SK-N-SH (cell line): ENCODE measurements around the gene GINS3. TPM values are rescaled to one million over a fixed set of nuclear protein-coding genes. Genes with fewer than 3 reads are reported as not detected.
"Not testable (repeated sequence)": the region's sequence is repeated elsewhere in the genome, so short reads cannot be mapped to it uniquely, and the experiment has no call there.

Source experiments
- CTCF ChIA-PET: fragments of 300-600, 350-600 bp; formaldehyde crosslinking; extraction: SDS; loops from one replicate; lab custom pipeline; 2021; lab: Yijun Ruan, JAX
- POLR2A ChIA-PET: fragments of 350-600 bp; sonication (Branson Sonifier 250); formaldehyde crosslinking; extraction: SDS; loops from one replicate; lab custom pipeline; 2020; ENCODE audit warnings: antibody characterized with exemption, inconsistent platforms; lab: Yijun Ruan, JAX
- DNase-seq: peaks from one replicate; pipeline ENCODE4 v3.0.0; 2012
- H2AFZ ChIP-seq: fragments of 200-600 bp; sonication (generic); 2 replicates; pipeline ENCODE4 v1.8.1; 2016; ENCODE audit warnings: antibody characterized with exemption, mild to moderate bottlenecking, low read depth
- H3F3A ChIP-seq: fragments of 200-600 bp; sonication (generic); replicated peaks from 2 replicates; pipeline ENCODE3; 2016; ENCODE audit warnings: antibody characterized with exemption, mild to moderate bottlenecking; ENCODE audit not compliant: insufficient read depth
- H3K27ac ChIP-seq, 2 experiments: fragments of 200-500 bp in 1 of 2; fragments of 200-600 bp in 1 of 2; sonication (Bioruptor generic) in 1 of 2; sonication (generic), shearing (Covaris generic) in 1 of 2; 2 replicates each; pipeline versions ENCODE4 v1.5.1 to v1.6.1; 2014 to 2016; ENCODE audit warnings: low read depth in 2 of 2, inconsistent platforms in 1 of 2, low read length in 1 of 2, mild to moderate bottlenecking in 1 of 2, mixed read lengths in 1 of 2
- H3K27me3 ChIP-seq: fragments of 200-600 bp; sonication (generic), shearing (Covaris generic); 2 replicates; pipeline ENCODE4 v1.6.1; 2016; ENCODE audit warnings: mixed run types; ENCODE audit not compliant: insufficient read depth
- H3K36me3 ChIP-seq, 2 experiments: fragments of 200-500 bp in 1 of 2; fragments of 200-600 bp in 1 of 2; sonication (Bioruptor generic) in 1 of 2; sonication (generic) in 1 of 2; replicated peaks in 1 of 2; 2 replicates each; pipeline versions ENCODE3 to v1.5.1; 2014 to 2016; ENCODE audit warnings: low read length in 1 of 2, mild to moderate bottlenecking in 1 of 2; ENCODE audit not compliant: insufficient read depth in 2 of 2, control insufficient read depth in 1 of 2
- H3K4me1 ChIP-seq, 2 experiments: fragments of 200-500 bp in 1 of 2; fragments of 200-600 bp in 1 of 2; sonication (Bioruptor generic) in 1 of 2; sonication (generic), shearing (Covaris generic) in 1 of 2; 2 replicates each; pipeline versions ENCODE4 v1.5.1 to v1.6.1; 2014 to 2016; ENCODE audit warnings: low read depth in 1 of 2, low read length in 1 of 2, mixed run types in 1 of 2; ENCODE audit not compliant: insufficient read depth in 2 of 2, control insufficient read depth in 1 of 2
- H3K4me2 ChIP-seq: fragments of 200-600 bp; sonication (generic), shearing (Covaris generic); 2 replicates; pipeline ENCODE4 v1.6.1; 2017; ENCODE audit warnings: mixed run types
- H3K4me3 ChIP-seq, 2 experiments: fragments of 200-500 bp in 1 of 2; fragments of 200-600 bp in 1 of 2; sonication (Bioruptor generic) in 1 of 2; sonication (generic), shearing (Covaris generic) in 1 of 2; 2 replicates each; pipeline versions ENCODE4 v1.5.1 to v1.8.1; 2014 to 2016; ENCODE audit warnings: low read depth in 2 of 2, inconsistent platforms in 1 of 2, low read length in 1 of 2, mild to moderate bottlenecking in 1 of 2, mixed read lengths in 1 of 2, moderate library complexity in 1 of 2
- H3K79me2 ChIP-seq: fragments of 200-600 bp; sonication (generic); 2 replicates; pipeline ENCODE4 v1.8.1; 2017; ENCODE audit warnings: mild to moderate bottlenecking; ENCODE audit not compliant: insufficient read depth
- H3K9ac ChIP-seq: fragments of 200-600 bp; sonication (generic); 2 replicates; pipeline ENCODE4 v1.6.1; 2017; ENCODE audit warnings: mixed run types
- H3K9me2 ChIP-seq: fragments of 200-600 bp; sonication (generic); 2 replicates; pipeline ENCODE4 v1.6.1; 2017; ENCODE audit warnings: mixed run types
- H3K9me3 ChIP-seq: fragments of 200-600 bp; sonication (generic); 2 replicates; pipeline ENCODE4 v1.6.1; 2017; ENCODE audit warnings: mixed run types, mild to moderate bottlenecking, moderate library complexity
- H4K20me1 ChIP-seq: fragments of 200-600 bp; sonication (generic); 2 replicates; pipeline ENCODE4 v1.6.1; 2017; ENCODE audit warnings: mild to moderate bottlenecking, mixed run types; ENCODE audit not compliant: insufficient read depth
- EZH2phosphoT487 ChIP-seq: fragments of 200-600 bp; sonication (generic); IDR thresholded peaks from 2 replicates; pipeline ENCODE4 v1.6.1; 2017; ENCODE audit warnings: low read depth, mixed run types, mild to moderate bottlenecking, antibody characterized with exemption, moderate library complexity, borderline replicate concordance
- FOXJ3 ChIP-seq: sonication (generic); formaldehyde crosslinking; IDR thresholded peaks from 2 replicates; pipeline ENCODE4 v1.5.1; 2020; ENCODE audit warnings: mild to moderate bottlenecking, missing genetic modification reagents
- JUND ChIP-seq: IDR thresholded peaks from 2 replicates; pipeline ENCODE4 v1.4.0; 2012
- MEF2A ChIP-seq: IDR thresholded peaks from 2 replicates; pipeline ENCODE4 v1.4.0; 2012; ENCODE audit warnings: low read depth, borderline replicate concordance
- MXI1 ChIP-seq: IDR thresholded peaks from 2 replicates; pipeline ENCODE4 v1.6.1; 2012; ENCODE audit warnings: mild to moderate bottlenecking, low read depth, low read length, improper control_type of control experiment
- PBX3 ChIP-seq: IDR thresholded peaks from 2 replicates; pipeline ENCODE4; 2012
- RXRA ChIP-seq: IDR thresholded peaks from 2 replicates; pipeline ENCODE4 v1.4.0; 2012; ENCODE audit warnings: low read depth, mild to moderate bottlenecking, borderline replicate concordance
- SIN3A ChIP-seq: IDR thresholded peaks from 2 replicates; pipeline ENCODE4 v1.6.1; 2012; ENCODE audit warnings: low read depth, mild to moderate bottlenecking, low read length, moderate library complexity, borderline replicate concordance
- SMC3 ChIP-seq: IDR thresholded peaks from 2 replicates; pipeline ENCODE4 v1.6.1; 2012; ENCODE audit warnings: low read depth, low read length, improper control_type of control experiment
- TEAD4 ChIP-seq: IDR thresholded peaks from 2 replicates; pipeline ENCODE4 v1.4.0; 2012; ENCODE audit warnings: mild to moderate bottlenecking, borderline replicate concordance; ENCODE audit not compliant: insufficient read depth
- YY1 ChIP-seq: IDR thresholded peaks from 2 replicates; pipeline ENCODE4 v1.4.0; 2012; ENCODE audit warnings: low read depth, mild to moderate bottlenecking
- ZBTB33 ChIP-seq: IDR thresholded peaks from 2 replicates; pipeline ENCODE4 v1.4.0; 2012; ENCODE audit warnings: low read depth, borderline replicate concordance
- WGBS: methylation state at CpG from one replicate; pipeline ENCODE4 v1.1.6; 2017; ENCODE audit warnings: low lambda C conversion rate; 5-methylcytosine and 5-hydroxymethylcytosine counted together
- polyA plus RNA-seq, 3 experiments: library from polyadenylated mRNA; depleted of rRNA; stranded (reverse); fragments of >200 nt; gene quantifications; 2 replicates each; pipeline ENCODE4 v1.2.3, GENCODE V29; 2012

GINS3 gene
- polyA plus RNA-seq, 1 of the 3 experiments (the other 2 are of a cell fraction) = 8.7 TPM

DNA sequence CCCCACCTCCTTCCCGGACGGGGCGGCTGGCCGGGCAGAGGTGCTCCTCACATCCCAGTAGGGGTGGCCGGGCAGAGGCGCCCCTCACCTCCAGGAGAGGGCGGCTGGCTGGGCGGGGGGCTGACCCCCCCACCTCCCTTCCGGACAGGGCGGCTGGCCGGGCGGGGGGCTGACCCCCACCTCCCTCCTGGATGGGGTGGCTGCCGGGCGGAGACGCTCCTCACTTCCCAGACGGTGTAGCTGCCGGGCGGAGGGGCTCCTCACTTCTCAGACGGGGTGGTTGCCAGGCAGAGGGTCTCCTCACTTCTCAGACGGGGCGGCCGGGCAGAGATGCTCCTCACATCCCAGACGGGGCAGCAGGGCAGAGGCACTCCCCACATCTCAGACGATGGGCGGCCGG is 4.6 kb downstream of the GINS3 start:
- no CpG with 5 or more reads among the region's 26 CpGs for WGBS
- H3K27ac ChIP-seq, H3K9me3 ChIP-seq, CTCF ChIA-PET, H3K4me3 ChIP-seq, H3K4me1 ChIP-seq, H3K9ac ChIP-seq, H2AFZ ChIP-seq, H3K36me3 ChIP-seq, H3K4me2 ChIP-seq, H4K20me1 ChIP-seq, H3K9me2 ChIP-seq, H3K27me3 ChIP-seq, POLR2A ChIA-PET, H3F3A ChIP-seq, DNase-seq: not testable (repeated sequence)
- H3K79me2 ChIP-seq = peaks cover 21% of the 10 kb centered on the region; the same call in 1 of the 2 replicates

DNA sequence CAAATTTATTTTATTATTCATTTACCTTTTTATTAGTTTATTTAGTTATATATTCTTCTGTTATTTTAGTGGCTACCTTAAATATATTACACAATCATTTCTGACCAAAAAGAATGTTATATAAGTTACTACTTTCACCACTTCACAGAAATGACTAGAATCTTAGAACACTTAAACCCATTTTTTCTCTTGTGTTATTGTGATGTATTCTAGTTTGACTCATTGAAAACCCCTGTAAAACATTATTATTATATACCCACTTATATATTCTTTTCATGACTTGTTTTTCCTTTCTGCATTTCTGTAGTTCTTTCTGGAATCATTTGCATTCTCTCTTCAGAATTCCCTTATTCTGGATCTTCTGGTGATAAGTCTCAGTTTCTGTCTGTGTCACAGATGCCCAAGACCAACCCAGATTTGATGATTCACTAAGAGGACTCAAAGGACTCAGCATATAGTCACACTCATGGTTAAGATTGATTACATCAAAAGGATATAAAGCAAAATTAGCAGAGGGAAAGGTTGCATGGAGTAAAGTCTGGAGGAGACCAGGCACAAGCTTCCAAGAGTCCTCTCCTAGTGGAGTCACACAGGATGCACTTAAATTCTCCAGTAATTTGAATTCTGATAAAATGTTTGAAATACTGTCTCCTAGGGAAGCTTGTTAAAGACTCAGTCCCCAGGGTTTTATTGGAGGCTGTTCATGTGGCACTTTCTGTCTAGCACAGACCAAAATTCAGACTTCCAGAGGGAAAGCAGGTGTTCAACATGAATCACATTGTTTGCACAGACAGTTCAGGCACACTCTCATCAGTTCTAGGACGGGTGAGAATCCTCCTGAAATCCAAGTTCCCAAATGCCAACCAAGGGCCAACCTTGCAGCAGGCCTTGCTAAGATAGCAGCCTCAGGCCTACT is 7.7 kb downstream of the GINS3 start:
- WGBS = 64% methylated on average over 1 of the region's 1 CpG

DNA sequence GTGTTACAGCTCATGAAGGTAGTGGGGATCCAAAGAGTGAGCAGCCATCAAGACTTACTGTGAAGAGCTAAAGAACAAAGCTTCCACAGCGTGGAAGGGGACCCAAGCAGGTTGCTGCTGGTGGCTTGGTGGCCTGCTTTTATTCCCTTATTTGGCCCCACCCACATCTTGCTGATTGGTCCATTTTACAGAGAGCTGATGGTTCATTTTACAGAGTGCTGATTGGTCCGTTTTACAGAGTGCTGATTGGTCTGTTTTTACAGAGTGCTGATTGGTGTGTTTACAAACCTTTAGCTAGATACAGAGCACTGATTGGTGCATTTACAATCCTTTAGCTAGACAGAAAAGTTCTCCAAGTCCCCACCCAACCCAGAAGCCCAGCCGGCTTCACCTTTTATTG is 9.0 kb downstream of the GINS3 start:
- H2AFZ ChIP-seq, CTCF ChIA-PET, DNase-seq, H3K9ac ChIP-seq, POLR2A ChIA-PET, H3F3A ChIP-seq, H3K27ac ChIP-seq, H3K4me3 ChIP-seq, H3K9me3 ChIP-seq, H3K79me2 ChIP-seq, H3K36me3 ChIP-seq, H3K4me1 ChIP-seq, H3K4me2 ChIP-seq, H3K9me2 ChIP-seq, H3K27me3 ChIP-seq, H4K20me1 ChIP-seq: not testable (repeated sequence)
- 100% methylated on average over 3 of the region's 3 CpGs for WGBS

More for the DNA sequence above, 7.7 kb downstream of the GINS3 start:
- Histone ChIP-seq H3K79me2 (no peaks in the 10 kb centered on the region), H3K9me3 (no peaks in the 10 kb centered on the region), H3K9me2 (no peaks in the 10 kb centered on the region), H4K20me1 (no peaks in the 10 kb centered on the region), H3K4me3 (no peak overlapping the region), H3K36me3 (peaks cover 0 to 4% of the 10 kb centered on the region in 2 experiments), H3K27ac (no peak overlapping the region), H3F3A (peaks cover 6% of the 10 kb centered on the region), H2AFZ (no peak overlapping the region), H3K9ac (no peak overlapping the region), H3K4me2 (no peak overlapping the region), H3K27me3 (no peaks in the 10 kb centered on the region), H3K4me1 (no peaks in the 10 kb centered on the region)
- TF ChIP-seq RXRA (no peak), FOXJ3 (CRISPR knock-in tag) (no peak), MEF2A (no peak)
- no peak for DNase-seq
- CTCF ChIA-PET = no interaction called here
- POLR2A ChIA-PET = no interaction called here

DNA sequence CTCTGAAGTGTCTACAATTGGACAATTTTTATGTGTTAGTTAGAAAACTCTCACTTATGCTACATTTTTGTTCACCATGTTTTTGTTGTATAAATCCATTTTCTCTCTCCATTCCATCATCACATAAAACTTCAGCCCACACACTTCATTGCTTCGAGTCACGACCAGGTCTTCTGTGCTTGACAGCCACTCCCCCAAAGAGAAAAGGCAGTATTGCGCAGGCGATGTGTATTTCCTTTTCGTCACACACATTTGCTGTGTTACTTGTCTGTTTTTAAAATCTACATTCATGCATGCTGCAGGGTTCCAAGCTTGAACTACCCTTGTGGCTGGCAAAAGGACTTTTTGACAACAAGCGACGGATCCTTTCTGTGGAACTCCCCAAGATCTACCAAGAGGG is 10.5 kb downstream of the GINS3 start:
- no peak overlapping the region for H3K4me2 ChIP-seq
- no peak for DNase-seq
- WGBS = 95% methylated on average over 7 of the region's 7 CpGs
- POLR2A ChIA-PET = no interaction called here
- H3K79me2 ChIP-seq = no peaks in the 10 kb centered on the region
- peaks cover 6% of the 10 kb centered on the region for H3F3A ChIP-seq
- H3K27ac ChIP-seq = no peak overlapping the region
- H3K4me1 ChIP-seq = no peaks in the 10 kb centered on the region
- H3K9me2 ChIP-seq = no peaks in the 10 kb centered on the region
- H3K4me3 ChIP-seq = no peak overlapping the region
- H3K36me3 ChIP-seq = peaks cover 0 to 4% of the 10 kb centered on the region in 2 experiments
- CTCF ChIA-PET = no interaction called here
- H3K27me3 ChIP-seq = no peaks in the 10 kb centered on the region
- no peaks in the 10 kb centered on the region for H3K9me3 ChIP-seq
- H2AFZ ChIP-seq = no peak overlapping the region
- no peak overlapping the region for H3K9ac ChIP-seq
- H4K20me1 ChIP-seq = no peaks in the 10 kb centered on the region
- no peak for TF ChIP-seq PBX3
- TF ChIP-seq MXI1 = no peak
- TF ChIP-seq SMC3 = no peak
- no peak for TF ChIP-seq RXRA
- no peak for TF ChIP-seq MEF2A
- no peak for TF ChIP-seq SIN3A
- TF ChIP-seq EZH2phosphoT487 = no peak
- no peak for TF ChIP-seq ZBTB33
- no peak for TF ChIP-seq TEAD4
- no peak for TF ChIP-seq YY1
- TF ChIP-seq JUND = no peak
